ENCODE results near the gene CCNF.

The CCNF gene

DNA sequence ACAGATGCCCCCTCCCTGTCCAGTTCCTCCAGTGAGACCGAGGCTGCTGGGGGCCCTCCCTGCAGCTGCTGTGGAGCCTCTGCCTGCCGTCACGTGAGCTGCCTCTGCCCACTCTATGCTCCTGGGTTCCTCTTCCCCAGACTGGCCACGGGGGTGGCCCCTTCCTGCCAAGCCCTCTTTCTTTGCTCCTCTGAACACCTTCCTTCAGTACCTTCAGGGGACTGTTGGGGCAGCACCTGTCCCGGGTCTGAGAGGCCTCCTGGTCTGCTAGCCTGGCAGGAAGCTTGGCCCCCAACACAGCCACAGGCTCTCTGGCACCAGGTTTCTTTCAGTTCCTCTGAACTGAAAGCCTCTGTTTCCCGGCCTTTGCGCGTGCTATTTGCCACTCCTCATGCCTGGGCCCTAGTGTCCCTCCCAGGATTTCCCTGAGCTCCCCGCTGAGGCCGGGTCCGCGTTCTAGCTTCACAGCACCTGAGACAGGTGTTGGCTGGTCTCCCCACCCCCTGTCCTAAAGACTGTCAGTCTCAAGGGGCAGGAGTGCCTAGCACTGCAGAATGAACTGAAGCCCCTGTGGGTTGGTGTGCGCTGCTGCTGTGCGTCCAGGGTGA, 77.9 kb downstream of the CCNF start:
- no peaks in the 10 kb centered on the region for H3K4me1 ChIP-seq (ENCODE audit: control insufficient read depth, insufficient read depth, low read length)
- H3K9ac ChIP-seq (ENCODE audit: low read depth, low read length) = no peak overlapping the region
- no peaks in the 10 kb centered on the region for H3K36me3 ChIP-seq (ENCODE audit: control insufficient read depth, insufficient read depth, low read length)
- no peaks in the 10 kb centered on the region for H3K9me3 ChIP-seq (ENCODE audit: control insufficient read depth, insufficient read depth, low read length)
- H3K27me3 ChIP-seq (ENCODE audit: control insufficient read depth, insufficient read depth, low read length) = no peaks in the 10 kb centered on the region
- no peak overlapping the region for H3K4me3 ChIP-seq (ENCODE audit: low read depth, low read length)

DNA sequence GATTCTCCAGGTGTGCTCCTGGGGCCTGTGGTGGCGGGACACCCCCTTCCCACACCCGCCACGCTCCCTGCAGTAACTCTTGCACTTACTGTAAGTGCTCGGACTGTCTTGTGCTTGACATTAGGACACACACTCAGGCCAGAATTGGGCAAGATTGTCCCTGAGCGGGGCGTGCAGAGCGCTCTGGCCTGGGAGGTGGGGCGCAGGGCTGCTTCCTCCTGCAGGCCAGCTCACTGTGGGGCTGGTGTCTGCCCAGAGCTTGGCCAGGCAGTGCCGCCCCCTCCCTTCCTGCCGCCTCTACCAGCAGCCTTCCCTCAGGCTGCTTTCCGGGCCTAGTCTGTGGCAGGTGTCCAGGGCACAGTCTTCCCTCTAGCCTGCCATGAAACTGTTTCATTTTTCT, 78.4 kb downstream of the CCNF start:
- Histone ChIP-seq H3K36me3 (ENCODE audit: control insufficient read depth, insufficient read depth, low read length) (no peaks in the 10 kb centered on the region), H3K27me3 (ENCODE audit: control insufficient read depth, insufficient read depth, low read length) (no peaks in the 10 kb centered on the region), H3K4me3 (ENCODE audit: low read depth, low read length) (no peak overlapping the region), H3K9me3 (ENCODE audit: control insufficient read depth, insufficient read depth, low read length) (no peaks in the 10 kb centered on the region), H3K4me1 (ENCODE audit: control insufficient read depth, insufficient read depth, low read length) (peaks cover under 1% of the 10 kb centered on the region), H3K9ac (ENCODE audit: low read depth, low read length) (no peak overlapping the region)

All from iPS-15b (cell line).